ENCODE measurements around the gene TLK2.
"Not testable (repeated sequence)": the region's sequence is repeated elsewhere in the genome, so short reads cannot be mapped to it uniquely, and the experiment has no call there.

Gene TLK2

DNA sequence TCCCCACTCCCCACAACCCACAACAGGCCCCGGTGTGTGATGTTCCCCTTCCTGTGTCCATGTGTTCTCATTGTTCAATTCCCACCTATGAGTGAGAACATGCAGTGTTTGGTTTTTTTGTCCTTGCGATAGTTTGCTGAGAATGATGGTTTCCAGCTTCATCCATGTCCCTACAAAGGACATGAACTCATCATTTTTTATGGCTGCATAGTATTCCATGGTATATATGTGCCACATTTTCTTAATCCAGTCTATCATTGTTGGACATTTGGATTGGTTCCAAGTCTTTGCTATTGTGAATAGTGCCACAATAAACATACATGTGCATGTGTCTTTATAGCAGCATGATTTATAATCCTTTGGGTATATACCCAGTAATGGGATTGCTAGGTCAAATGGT is 82.3 kb downstream of the TLK2 start:
- DNase-seq (ENCODE audit: low read depth), result not testable (repeated sequence)

DNA sequence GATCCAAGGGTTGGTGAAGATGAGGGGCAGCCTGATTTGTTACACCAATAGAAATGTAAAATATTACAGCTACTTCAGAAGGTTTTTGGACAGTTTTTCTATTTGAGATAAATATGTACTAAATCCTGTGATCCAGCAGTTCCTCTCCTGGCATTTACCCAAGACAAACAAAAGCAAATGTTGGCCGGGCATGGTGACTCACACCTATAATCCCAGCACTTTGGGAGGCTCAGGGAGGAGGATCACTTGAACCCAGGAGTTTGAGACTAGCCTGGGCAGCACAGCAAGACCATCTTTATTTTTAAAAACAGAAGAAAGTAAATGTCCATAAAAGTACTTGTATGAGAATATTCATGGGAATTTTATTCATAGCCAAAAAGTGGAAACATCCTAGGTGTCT is 84.0 kb downstream of the TLK2 start:
- DNase-seq (ENCODE audit: low read depth), result no peak

GRCh38 chr17:62565817-62566216 is 87.2 kb downstream of the TLK2 start:
- no peak for DNase-seq (ENCODE audit: low read depth)

GRCh38 chr17:62566996-62567578 is 88.5 kb downstream of the TLK2 start:
- DNase-seq (ENCODE audit: low read depth), result no peak

DNA sequence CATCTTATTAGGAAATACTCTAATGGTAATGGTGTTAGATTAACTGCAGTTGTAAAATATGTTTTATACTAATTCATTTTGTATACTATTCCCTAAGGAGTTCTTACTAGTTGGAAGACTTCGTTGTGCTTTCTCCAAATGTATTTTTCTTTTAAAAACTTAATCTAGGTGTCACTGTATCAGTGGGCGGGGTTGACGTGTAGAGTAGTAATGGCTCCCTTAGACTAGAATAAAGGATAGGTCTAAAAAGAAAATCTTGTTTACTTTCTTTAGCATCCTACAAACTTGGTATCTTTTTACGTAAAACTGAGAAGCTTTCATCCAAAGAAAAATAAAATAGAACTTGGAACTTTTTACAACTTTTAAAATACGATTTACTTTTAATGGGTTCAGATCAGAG is 93.9 kb downstream of the TLK2 start:
- no peak for DNase-seq (ENCODE audit: low read depth)

- no peak for DNase-seq (ENCODE audit: low read depth)
These were observed 94.3 kb downstream of the TLK2 start for GRCh38 chr17:62572888-62573401.

GRCh38 chr17:62573480-62574117 is 95.0 kb downstream of the TLK2 start:
- no peak for DNase-seq (ENCODE audit: low read depth)

DNA sequence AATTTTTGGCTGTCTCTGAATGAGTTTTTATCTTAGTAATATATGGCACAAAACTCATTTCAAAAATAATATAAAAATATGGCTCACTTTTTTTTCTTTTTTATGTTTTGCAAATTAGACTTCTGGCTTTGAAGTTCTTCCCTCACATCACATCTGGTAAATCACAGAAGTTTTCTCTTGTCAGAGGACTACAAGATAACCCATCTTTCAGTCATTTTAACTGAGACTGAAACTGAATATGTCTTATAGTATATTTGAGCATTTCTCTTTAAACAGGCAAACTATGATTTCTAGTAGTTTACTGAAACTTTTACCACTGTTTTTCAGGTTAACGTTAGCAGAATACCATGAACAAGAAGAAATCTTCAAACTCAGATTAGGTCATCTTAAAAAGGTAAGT is 97.8 kb downstream of the TLK2 start:
- no peak for DNase-seq (ENCODE audit: low read depth)

DNA sequence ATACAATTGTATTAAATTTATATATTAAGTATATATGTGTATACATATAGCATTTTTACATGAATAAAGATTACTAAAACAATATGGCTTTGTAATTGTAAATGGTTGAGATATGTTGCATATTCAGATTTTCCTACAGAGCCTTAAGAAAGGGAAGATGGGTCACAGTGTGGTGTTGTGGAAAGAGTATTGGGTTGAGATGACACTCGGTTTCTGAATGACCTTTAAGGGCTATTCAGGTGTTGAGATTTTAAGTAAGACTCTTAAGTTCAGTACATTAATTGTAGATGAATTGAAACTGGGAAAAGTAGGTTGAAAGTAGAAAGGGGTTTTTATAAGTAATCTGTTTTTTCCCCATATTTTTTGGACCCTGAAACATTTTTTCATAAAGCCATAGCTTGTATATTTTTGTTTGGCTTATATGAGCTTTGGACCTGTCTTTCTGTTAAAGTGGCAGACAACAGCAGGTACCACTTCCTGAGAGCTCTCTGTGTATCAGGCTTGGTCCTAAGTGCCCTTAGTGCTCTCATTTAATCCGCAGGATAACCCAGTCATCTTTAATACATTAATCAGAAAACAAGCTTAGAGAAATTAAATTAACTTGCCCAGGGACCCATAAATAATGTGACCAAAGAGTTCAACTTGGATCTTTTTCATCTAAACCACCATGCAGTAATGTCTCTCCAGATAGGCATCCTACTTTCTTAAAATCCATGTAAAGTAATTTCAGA is 100.3 kb downstream of the TLK2 start:
- no peak for DNase-seq (ENCODE audit: low read depth)

- no peak for DNase-seq (ENCODE audit: low read depth)
These were observed 102.3 kb downstream of the TLK2 start for GRCh38 chr17:62580947-62581346.

DNA sequence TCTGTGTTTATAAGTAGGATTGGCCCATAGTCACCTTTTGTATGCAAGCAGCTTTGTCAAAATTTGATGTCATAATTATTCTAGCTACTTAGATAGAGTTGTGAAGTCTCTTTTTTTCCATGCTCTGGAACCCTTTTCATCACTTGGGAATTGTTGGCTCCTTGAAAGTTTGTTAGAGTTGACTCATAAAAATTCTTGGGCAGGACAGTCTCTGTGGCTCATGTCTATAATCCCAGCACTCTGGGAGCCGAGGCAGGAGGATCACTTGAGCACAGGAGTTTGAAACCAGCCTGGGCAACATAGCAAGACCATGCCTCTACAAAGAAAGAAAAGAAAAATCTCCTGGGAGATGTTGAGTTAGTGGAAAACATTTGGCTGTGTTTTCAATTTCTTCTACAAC is 103.1 kb downstream of the TLK2 start:
- no peak for DNase-seq (ENCODE audit: low read depth)

- DNase-seq (ENCODE audit: low read depth), result no peak
These were observed 108.9 kb downstream of the TLK2 start for GRCh38 chr17:62587554-62587953.

DNA sequence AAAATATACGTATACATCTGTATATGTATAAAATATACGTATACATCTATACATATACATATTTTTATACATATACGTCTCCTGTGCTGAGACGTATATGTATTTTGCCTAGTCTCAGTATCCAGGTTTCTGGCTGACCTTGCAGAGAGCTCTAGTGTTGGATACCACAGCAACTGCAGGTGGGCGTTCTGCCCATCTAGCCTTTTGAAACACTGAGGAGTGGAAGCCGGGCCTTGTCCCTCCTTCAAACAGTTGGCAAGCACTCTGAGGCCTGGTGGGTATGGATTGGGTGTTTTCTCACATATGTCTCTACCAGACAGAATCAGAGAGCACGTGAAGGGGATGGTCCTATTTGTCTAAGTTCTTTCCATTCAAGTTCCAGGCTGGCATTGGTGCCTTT is 109.5 kb downstream of the TLK2 start:
- DNase-seq (ENCODE audit: low read depth), result no peak

DNA sequence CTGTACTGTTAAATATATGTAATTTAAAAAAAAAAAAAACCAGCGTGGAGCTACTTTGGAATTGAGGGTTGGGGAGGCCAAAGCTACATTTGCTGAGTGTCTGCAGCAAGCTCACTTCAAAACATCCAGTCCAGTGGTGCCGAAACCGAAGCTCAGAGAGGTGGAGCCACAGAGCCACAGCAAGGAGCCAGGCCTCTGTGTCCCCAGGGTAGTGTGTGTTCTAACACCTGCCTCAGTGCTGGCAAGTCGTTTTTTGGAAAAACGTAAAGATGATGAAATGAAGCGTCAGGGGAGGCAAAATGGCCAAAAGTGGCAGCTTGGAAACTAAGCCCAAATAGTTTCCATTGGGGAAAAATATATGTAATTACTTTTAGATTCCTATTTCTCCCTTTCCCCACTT is 112.7 kb downstream of the TLK2 start:
- no peak for DNase-seq (ENCODE audit: low read depth)

- DNase-seq (ENCODE audit: low read depth), result not testable (repeated sequence)
These were observed 113.2 kb downstream of the TLK2 start for GRCh38 chr17:62591822-62592221.

- no peak for DNase-seq (ENCODE audit: low read depth)
These were observed 113.9 kb downstream of the TLK2 start for GRCh38 chr17:62592341-62593099.

GRCh38 chr17:62595484-62595883 is 116.9 kb downstream of the TLK2 start:
- no peak for DNase-seq (ENCODE audit: low read depth)

DNA sequence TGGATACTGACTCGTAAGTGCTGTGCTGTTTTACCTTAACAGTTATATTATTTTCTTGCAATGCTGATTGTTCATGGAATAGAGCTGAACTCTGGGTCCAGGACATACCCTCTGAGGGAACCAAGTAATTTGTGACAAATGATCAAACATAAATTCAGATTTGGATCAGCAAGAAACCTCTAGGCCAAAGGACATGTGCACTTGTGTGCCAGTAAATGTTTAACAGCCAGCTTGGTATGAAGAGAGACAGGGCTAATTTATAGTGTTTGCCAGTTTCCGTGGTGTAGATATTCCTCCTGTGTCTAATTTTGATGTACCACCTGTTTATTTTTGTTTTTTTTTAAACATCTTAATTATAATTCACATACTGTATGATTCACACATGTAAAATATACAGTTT is 118.0 kb downstream of the TLK2 start:
- DNase-seq (ENCODE audit: low read depth), result no peak

- DNase-seq (ENCODE audit: low read depth), result no peak
These were observed 118.5 kb downstream of the TLK2 start for GRCh38 chr17:62597150-62597549.

DNA sequence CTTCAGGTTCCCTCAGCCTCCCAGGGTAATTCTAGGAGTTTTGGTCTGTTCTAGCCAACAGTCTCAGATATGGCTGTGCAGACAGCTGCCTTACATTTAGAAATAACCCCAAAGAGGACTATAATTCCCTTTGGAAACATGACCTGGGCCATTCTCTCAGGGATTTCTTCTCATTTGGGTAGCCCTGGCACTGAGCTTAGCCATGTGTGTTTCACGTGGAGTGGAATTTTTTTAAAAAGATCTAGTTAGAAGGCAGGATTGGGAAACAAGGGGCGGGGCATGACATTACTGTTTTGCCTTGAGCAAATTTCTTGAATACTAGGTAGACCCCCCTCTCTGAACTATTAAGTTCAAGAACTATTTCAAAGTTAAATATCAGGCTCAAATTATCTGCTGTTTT is 119.3 kb downstream of the TLK2 start:
- DNase-seq (ENCODE audit: low read depth), result no peak

- DNase-seq (ENCODE audit: low read depth), result no peak
These were observed 121.5 kb downstream of the TLK2 start for GRCh38 chr17:62599964-62600657.

DNA sequence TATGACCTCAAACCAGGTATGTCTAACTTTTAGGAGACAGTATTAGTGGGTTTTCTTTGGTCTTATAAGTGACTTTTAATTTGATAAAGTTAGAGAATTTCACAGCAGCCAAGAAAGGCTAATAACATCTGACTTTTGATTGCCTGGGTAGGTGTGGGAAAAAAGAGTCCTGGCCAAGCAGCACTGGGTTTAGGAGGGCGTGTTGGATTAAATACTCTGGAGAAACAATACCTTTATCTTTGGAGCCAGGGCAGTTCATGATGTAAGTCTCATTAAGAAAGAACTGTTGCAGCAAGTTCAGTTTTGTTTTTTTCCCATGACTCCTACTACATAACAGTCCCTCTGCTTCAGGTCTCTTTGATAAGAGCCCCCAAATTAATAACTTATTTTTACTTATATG is 122.2 kb downstream of the TLK2 start:
- no peak for DNase-seq (ENCODE audit: low read depth)

Data from CMK (cell line).